ENCODE measurements around the gene ZPBP2.

The ZPBP2 gene

GRCh38 chr17:39828443-39828842 is 39.6 kb upstream of the ZPBP2 start:
- TF ChIP-seq, protein P1, sequence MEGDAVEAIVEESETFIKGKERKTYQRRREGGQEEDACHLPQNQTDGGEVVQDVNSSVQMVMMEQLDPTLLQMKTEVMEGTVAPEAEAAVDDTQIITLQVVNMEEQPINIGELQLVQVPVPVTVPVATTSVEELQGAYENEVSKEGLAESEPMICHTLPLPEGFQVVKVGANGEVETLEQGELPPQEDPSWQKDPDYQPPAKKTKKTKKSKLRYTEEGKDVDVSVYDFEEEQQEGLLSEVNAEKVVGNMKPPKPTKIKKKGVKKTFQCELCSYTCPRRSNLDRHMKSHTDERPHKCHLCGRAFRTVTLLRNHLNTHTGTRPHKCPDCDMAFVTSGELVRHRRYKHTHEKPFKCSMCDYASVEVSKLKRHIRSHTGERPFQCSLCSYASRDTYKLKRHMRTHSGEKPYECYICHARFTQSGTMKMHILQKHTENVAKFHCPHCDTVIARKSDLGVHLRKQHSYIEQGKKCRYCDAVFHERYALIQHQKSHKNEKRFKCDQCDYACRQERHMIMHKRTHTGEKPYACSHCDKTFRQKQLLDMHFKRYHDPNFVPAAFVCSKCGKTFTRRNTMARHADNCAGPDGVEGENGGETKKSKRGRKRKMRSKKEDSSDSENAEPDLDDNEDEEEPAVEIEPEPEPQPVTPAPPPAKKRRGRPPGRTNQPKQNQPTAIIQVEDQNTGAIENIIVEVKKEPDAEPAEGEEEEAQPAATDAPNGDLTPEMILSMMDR (IDR thresholded peaks at IDR 0.05; ENCODE audit: extremely low read depth, missing control alignments) = no peak
- no peak for DNase-seq (ENCODE audit: low spot score)

GRCh38 chr17:39831588-39831987 is 36.4 kb upstream of the ZPBP2 start:
- DNase-seq (ENCODE audit: low spot score) = no peak
- TF ChIP-seq, protein P1 (IDR thresholded peaks at IDR 0.05; ENCODE audit: extremely low read depth, missing control alignments) = no peak

DNA sequence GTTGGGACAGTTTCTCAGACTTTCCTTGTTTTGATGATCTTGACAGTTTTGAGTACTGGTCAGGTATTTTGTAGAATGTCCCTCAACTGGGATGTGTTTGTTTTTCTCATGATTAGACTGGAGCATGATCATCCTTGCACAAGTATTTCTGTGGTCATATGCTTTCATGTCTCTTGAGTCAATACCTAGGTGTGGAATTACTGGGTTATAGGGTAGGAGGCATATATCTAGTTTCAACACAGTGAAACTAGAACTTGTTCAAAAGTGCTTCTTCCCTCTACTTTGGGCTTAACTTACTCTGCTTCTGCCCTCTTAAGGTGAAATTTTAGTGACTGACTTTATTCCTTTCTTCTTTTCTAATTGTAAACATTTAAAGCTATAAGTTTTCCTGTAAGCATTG is 34.0 kb upstream of the ZPBP2 start:
- TF ChIP-seq, protein P1 (IDR thresholded peaks at IDR 0.05; ENCODE audit: extremely low read depth, missing control alignments) = no peak
- DNase-seq (ENCODE audit: low spot score) = no peak

DNA sequence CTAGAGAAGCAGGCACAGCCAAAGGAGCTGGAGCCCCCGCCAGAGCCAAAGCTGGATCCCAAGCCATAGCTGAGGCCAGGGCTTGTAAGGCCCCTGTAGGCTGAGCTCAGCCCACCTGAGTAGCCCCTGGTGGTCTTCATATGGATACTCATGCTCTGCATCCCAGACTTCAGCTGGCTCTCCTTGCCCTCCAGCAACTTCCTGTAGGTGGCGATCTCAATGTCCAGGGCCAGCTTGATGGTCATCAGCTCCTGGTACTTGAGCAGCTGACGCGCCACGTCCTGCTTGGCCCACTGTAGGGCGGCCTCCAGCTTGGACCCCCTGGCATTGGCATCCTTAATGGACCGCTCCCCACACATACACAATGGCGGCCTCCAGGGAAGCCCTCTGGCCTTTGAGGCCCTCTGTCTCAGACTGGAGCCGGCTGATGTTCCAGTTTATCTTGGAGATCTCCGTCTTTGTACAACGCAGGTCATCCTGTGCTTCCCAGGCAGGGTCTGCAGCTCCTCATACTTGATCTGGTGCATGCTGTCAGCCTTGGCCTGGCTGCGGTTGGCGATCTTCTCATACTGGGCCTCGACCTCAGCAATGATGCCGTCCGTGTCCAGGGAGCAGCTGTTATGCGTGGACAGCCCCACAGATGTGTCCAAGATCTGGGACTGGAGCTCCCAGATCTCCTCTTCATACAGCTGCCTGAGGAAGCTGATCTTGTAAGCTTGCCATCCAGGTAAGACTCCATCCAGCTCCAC is 32.8 kb upstream of the ZPBP2 start:
- DNase-seq (ENCODE audit: low spot score) = no peak
- TF ChIP-seq, protein P1 (IDR thresholded peaks at IDR 0.05; ENCODE audit: extremely low read depth, missing control alignments) = no peak

DNA sequence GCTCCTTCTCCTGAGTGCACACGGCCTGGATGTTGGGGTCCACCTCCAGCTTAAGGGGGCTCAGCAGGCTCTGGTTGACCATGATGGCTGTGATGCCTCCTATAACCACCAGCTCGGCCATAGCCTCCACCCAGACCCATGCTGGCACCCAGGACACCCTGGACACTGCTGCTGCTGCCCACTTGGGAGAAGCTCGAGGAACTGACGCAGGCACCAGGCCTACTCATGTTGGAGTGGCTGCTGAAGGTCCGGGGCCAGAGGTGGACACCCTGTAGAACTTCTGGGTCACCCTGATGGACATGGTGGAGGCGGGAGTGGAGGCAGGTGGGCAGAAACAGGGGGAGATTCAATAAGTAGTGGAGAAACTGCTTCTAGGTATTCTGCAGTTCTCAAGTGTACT is 31.9 kb upstream of the ZPBP2 start:
- DNase-seq (ENCODE audit: low spot score) = no peak
- TF ChIP-seq, protein P1 (IDR thresholded peaks at IDR 0.05; ENCODE audit: extremely low read depth, missing control alignments) = no peak

- TF ChIP-seq, protein P1 (IDR thresholded peaks at IDR 0.05; ENCODE audit: extremely low read depth, missing control alignments) = no peak
- no peak for DNase-seq (ENCODE audit: low spot score)
Measured at GRCh38 chr17:39838057-39838456, 29.9 kb upstream of the ZPBP2 start.

GRCh38 chr17:39838784-39839183 is 29.2 kb upstream of the ZPBP2 start:
- TF ChIP-seq, protein P1 (IDR thresholded peaks at IDR 0.05; ENCODE audit: extremely low read depth, missing control alignments) = no peak
- no peak for DNase-seq (ENCODE audit: low spot score)

Data from GM20000 (cell line).